GM12873 (cell line): ENCODE data around the gene ZNF26.

Experiments used
- TF ChIP-seq, protein P1 (sequence below): IDR thresholded peaks from 2 replicates; pipeline ENCODE4 v1.5.1; 2012; ENCODE audit warnings: low read depth, mild to moderate bottlenecking, moderate library complexity, low read length, control low read depth; ENCODE audit not compliant: insufficient read depth; ENCODE audit errors: missing control alignments

The ZNF26 gene, protein sequence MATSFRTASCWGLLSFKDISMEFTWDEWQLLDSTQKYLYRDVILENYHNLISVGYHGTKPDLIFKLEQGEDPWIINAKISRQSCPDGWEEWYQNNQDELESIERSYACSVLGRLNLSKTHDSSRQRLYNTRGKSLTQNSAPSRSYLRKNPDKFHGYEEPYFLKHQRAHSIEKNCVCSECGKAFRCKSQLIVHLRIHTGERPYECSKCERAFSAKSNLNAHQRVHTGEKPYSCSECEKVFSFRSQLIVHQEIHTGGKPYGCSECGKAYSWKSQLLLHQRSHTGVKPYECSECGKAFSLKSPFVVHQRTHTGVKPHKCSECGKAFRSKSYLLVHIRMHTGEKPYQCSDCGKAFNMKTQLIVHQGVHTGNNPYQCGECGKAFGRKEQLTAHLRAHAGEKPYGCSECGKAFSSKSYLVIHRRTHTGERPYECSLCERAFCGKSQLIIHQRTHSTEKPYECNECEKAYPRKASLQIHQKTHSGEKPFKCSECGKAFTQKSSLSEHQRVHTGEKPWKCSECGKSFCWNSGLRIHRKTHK

DNA sequence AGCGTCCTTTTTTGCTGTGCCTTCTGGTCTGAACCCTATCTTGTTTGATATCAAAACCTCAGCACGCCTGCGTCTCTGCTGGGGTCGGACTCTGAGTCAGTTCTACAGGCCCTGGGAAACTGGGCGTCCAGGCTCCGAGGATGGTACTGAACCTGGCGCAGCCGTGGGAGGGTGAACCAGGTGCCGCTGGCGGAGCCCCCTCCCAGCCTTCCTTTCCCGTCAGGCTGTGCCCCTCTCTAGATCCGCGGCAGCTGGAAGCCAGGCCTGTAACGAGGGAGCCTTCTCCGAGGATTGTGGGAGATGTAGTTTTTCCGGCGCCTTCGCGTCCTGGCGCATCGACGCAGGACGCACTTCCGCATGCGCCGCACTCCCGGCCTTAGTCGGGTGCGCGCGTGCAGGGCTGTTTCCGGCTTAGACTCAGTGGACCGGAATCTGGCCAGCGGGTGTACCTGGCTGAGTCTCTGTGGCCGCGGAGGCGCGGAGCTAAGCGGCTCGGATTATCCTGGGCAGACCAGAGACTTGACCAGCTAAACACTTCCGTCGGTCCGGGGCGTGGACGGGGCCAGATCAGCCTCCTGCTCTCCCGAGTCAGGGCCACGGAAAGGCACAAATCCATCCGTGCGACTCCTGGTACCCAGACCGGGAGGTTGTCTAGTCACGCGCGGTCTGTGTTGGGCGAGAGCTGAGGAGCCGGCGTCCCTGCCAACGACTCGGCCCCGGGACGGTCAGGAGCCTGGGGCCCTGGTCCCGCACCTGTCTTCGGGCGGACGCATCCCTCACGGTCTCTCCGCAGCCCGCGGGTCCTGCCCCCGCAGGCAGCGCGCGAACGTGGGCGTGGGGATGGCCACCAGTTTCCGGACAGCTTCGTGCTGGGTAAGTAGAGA lies at the start of gene ZNF26:
ZNF26 (plus strand) TSS at position 367 of the 884 bp plus-strand sequence; CDS start at position 841, 474 bp downstream.
- TF ChIP-seq, protein P1, sequence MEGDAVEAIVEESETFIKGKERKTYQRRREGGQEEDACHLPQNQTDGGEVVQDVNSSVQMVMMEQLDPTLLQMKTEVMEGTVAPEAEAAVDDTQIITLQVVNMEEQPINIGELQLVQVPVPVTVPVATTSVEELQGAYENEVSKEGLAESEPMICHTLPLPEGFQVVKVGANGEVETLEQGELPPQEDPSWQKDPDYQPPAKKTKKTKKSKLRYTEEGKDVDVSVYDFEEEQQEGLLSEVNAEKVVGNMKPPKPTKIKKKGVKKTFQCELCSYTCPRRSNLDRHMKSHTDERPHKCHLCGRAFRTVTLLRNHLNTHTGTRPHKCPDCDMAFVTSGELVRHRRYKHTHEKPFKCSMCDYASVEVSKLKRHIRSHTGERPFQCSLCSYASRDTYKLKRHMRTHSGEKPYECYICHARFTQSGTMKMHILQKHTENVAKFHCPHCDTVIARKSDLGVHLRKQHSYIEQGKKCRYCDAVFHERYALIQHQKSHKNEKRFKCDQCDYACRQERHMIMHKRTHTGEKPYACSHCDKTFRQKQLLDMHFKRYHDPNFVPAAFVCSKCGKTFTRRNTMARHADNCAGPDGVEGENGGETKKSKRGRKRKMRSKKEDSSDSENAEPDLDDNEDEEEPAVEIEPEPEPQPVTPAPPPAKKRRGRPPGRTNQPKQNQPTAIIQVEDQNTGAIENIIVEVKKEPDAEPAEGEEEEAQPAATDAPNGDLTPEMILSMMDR = no peak

DNA sequence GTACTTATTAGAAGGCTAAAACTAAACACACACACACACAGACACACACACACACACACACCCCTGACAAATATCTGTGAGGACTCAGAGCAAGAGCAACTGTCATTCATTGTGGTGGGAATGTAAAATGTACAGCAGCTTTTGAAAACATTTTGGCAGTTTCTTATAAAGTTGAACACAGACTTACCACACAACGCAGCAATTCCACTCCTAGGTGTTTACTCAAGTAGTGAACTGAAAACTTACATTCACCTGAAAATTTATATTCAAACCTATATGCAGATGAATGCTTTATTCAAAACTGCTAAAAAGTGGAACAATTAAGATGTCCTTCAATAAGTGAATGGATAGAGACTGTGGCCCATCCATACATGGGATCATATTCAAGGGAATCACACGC lies 48.7 kb upstream of the ZNF26 start:
- TF ChIP-seq, protein P1 = no peak

DNA sequence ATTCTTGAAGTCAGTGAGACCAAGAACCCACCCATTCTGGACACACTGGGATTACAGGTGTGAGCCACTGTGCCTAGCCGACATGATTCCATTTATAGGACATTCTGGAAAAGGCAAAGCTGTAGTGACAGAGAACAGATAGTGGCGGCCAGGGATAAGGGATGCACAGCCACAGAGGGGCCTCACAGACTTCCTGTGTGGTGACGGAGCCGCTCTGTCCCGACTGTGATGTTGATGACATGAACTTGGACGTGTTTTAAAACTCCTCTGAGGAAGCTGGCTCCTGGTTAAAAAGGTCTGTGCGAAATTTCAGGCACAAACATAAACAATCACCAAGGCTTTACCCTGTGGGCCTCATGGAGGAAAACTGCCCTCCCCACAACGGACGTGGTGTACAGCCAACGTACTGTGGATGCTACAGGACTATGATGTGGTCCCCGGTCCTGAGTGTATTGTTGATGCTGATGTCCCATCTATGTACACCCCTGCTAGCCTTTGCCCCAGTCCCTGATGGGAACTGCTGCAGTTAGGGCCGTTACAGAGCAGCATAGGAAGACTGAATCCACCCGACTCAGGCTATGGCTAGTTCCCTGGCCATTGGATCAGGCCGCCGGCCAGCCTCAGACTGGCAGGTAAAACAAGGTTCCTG lies 46.0 kb upstream of the ZNF26 start:
- TF ChIP-seq, protein P1 = no peak

DNA sequence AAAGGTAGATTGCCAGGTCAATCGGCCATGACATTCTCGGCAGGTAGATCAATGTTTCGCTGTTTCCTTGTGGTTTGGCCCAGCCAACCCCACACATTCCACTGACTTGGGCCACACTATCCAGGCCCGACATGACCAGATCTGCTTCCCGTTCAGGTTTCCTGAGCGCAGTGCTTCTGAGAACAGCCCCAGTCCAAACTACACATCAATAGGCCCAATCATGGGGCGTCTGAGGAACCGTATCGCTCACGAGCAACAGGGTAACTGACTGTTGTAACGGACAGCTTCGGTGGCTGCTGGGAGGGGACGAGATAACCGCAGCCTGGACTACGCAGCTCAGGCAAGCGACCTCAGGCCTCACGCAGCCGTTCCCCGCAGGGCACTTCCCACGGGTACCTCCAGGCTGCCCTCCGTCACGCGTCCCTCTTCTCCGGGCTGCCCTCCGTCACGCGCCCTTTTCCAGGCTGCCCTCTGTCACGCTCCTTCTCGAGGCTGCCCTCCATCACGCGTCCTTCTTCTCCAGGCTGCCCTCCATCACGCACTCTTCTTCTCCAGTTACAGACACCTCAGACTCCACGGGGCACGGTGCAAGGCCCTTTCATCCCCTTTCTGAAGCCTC lies 44.7 kb upstream of the ZNF26 start:
- TF ChIP-seq, protein P1 = no peak

DNA sequence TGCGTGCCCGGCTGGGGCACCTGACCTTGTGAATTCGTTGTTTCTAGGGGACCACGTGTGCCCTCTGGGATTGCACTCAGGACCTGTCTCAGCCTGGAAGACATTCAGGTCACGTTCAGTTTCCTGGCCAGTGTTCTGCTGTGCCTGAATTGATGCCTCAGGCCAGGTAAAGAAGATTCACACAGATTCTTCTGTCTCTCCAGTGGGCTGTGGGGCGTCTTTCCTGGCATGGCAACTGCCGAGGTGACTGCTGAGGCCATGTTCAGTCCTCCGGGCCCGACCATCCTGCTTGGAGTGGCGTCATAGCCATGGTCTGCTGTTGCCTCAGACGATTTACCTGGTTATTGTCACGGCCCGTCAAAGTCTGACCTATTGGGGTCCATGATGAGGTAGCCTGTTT lies 43.6 kb upstream of the ZNF26 start:
- TF ChIP-seq, protein P1 = no peak

DNA sequence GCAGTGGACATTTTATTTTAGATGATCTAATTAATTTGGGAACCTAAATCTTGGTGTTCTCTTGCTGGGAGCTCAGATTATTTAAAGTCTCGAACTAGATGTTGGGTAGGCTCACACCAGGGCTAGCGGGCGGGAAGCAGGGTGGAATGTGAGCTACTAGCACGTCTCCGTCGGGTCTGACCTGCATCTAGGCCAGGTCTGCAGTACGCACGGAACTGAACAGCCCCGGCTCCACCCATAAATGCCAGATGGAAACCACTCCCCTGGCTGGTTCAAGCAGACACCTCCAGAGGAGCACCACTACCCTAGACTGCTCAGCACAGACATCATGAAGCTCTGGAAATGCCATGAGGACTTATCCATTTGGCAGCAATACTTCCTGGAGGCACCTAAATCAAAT lies 40.4 kb upstream of the ZNF26 start:
- TF ChIP-seq, protein P1 = no peak
